WI38 (cell line): Measurements from ENCODE around the gene ZMYND8.
"Not testable (repeated sequence)": the region's sequence is repeated elsewhere in the genome, so short reads cannot be mapped to it uniquely, and the experiment has no call there.

Experiments used
- H3K4me3 ChIP-seq: 2 replicates; pipeline ENCODE4 v1.5.1; 2011; ENCODE audit warnings: low read depth, mild to moderate bottlenecking, control low read depth, low read length
- CTCF ChIP-seq: IDR thresholded peaks from 2 replicates; pipeline ENCODE4 v1.5.1; 2012; ENCODE audit warnings: low read depth, mild to moderate bottlenecking, control low read depth, low read length

The ZMYND8 gene

GRCh38 chr20:47243003-47243402, 113.5 kb downstream of the ZMYND8 start:
- no peak for TF ChIP-seq CTCF
- H3K4me3 ChIP-seq, result no peak overlapping the region

- no peak overlapping the region for H3K4me3 ChIP-seq
- no peak for TF ChIP-seq CTCF
Observed at GRCh38 chr20:47241345-47241781, 115.1 kb downstream of the ZMYND8 start.

GRCh38 chr20:47240096-47240495, 116.4 kb downstream of the ZMYND8 start:
- not testable (repeated sequence) for H3K4me3 ChIP-seq

GRCh38 chr20:47239719-47240067, 116.8 kb downstream of the ZMYND8 start:
- no peak overlapping the region for H3K4me3 ChIP-seq
- no peak for TF ChIP-seq CTCF

- no peak overlapping the region for H3K4me3 ChIP-seq
- TF ChIP-seq CTCF, result no peak
Observed at GRCh38 chr20:47238780-47239718, 117.5 kb downstream of the ZMYND8 start.

- no peak for TF ChIP-seq CTCF
- no peak overlapping the region for H3K4me3 ChIP-seq
Observed at GRCh38 chr20:47237715-47238114, 118.8 kb downstream of the ZMYND8 start.

- H3K4me3 ChIP-seq, result no peak overlapping the region
- TF ChIP-seq CTCF, result no peak
Observed at GRCh38 chr20:47236639-47236900, 119.9 kb downstream of the ZMYND8 start.
